Activated T-helper 1 cell treated with anti-CD3 and anti-CD28 coated beads, Interleukin-12 subunit alpha, Interleukin-12 subunit beta, Interleukin-2, Interleukin-4 antibody, amounts not matched to agents 30 ng/mL and 10 ng/mL and 1 ng/mL, durations not matched to agents 14 hours and 24 hours and 36 hours (primary cell): ENCODE results near the gene AACS. TPM values are rescaled to one million over a fixed set of nuclear protein-coding genes. Genes with fewer than 3 reads are reported as not detected.

ENCODE experiments used
- DNase-seq: peaks from one replicate; pipeline ENCODE4 v3.0.0; 2021; ENCODE audit warnings: low spot score
- H3K27ac Mint-ChIP-seq: one replicate; pipeline ENCODE4 v1.8.0; 2021; ENCODE audit warnings: mild to moderate bottlenecking, mixed read lengths
- H3K27me3 Mint-ChIP-seq: one replicate; pipeline ENCODE4 v1.8.0; 2022; ENCODE audit warnings: mild to moderate bottlenecking, moderate library complexity, mixed read lengths; ENCODE audit not compliant: insufficient read depth
- H3K36me3 Mint-ChIP-seq: one replicate; pipeline ENCODE4 v1.8.0; 2021; ENCODE audit warnings: low read depth, mixed read lengths
- H3K4me1 Mint-ChIP-seq: one replicate; pipeline ENCODE4 v1.8.0; 2021; ENCODE audit warnings: low read depth, mixed read lengths
- H3K4me3 Mint-ChIP-seq: one replicate; pipeline ENCODE4 v1.8.0; 2021; ENCODE audit warnings: mild to moderate bottlenecking, moderate library complexity, mixed read lengths
- H3K9me3 Mint-ChIP-seq: one replicate; pipeline ENCODE4 v1.8.0; 2021; ENCODE audit warnings: mixed read lengths
- intact Hi-C: fragments of 100-400 bp; cut with micrococcal nuclease; formaldehyde crosslinking; loops from one replicate; pipeline ENCODE4 v1.15.1; 2024
- total RNA-seq: library from RNA; stranded (reverse); gene quantifications from 2 replicates; pipeline ENCODE4 v1.2.3, GENCODE V29; 2022

Gene AACS
- total RNA-seq, 1 donor from 2014 or later: 27.8 TPM

DNA sequence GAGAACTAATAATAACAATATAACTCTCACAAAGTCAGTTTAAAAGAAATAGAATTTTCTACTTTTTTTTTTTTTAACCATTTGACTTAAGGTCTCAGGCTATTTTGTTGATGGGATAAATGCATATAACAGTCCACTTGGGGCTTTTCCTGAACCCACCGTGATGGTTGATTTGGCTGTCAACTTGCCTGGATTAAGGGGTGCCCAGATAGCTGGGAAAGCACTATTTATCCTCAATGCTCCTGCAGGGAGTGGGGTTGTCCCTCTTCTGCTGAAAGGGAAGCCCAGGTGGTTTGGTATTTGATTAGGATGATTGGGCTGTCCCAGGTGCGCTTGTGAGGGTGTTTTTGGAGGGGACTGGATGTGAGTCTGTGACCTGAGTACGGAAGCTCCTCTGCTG, 114.9 kb downstream of the AACS start:
- intact Hi-C loops: loop anchor here (5.0 to 10.0 kb wide), 2 partner anchors 165 to 1567 kb away; no protein-coding TSS in a partner anchor
- H3K9me3 Mint-ChIP-seq: no peaks in the 10 kb centered on the region
- H3K4me1 Mint-ChIP-seq: no peaks in the 10 kb centered on the region
- no peaks in the 10 kb centered on the region for H3K36me3 Mint-ChIP-seq
- H3K27me3 Mint-ChIP-seq: peaks cover 17% of the 10 kb centered on the region
- no peak for DNase-seq
- H3K4me3 Mint-ChIP-seq: no peak overlapping the region
- H3K27ac Mint-ChIP-seq: no peak overlapping the region

- H3K4me1 Mint-ChIP-seq: no peaks in the 10 kb centered on the region
- intact Hi-C loops: loop anchor here (5.0 to 10.0 kb wide), 2 partner anchors 164 to 1566 kb away; no protein-coding TSS in a partner anchor
- no peaks in the 10 kb centered on the region for H3K9me3 Mint-ChIP-seq
- H3K36me3 Mint-ChIP-seq: no peaks in the 10 kb centered on the region
- H3K27ac Mint-ChIP-seq: no peak overlapping the region
- no peak overlapping the region for H3K4me3 Mint-ChIP-seq
- H3K27me3 Mint-ChIP-seq: peaks cover 23% of the 10 kb centered on the region
- DNase-seq: no peak
Observed at GRCh38 chr12:125181107-125181506, 115.9 kb downstream of the AACS start.

GRCh38 chr12:125183187-125184067, 118.2 kb downstream of the AACS start:
- peaks cover 32% of the 10 kb centered on the region for H3K27me3 Mint-ChIP-seq
- peaks cover 6% of the 10 kb centered on the region for H3K4me1 Mint-ChIP-seq
- no peak overlapping the region for H3K27ac Mint-ChIP-seq
- H3K4me3 Mint-ChIP-seq: no peak overlapping the region
- H3K36me3 Mint-ChIP-seq: no peaks in the 10 kb centered on the region
- H3K9me3 Mint-ChIP-seq: no peaks in the 10 kb centered on the region
- peak; percentile 68 for DNase-seq
- intact Hi-C loops: loop anchor here (5.0 to 10.0 kb wide), 2 partner anchors 161 to 1564 kb away; no protein-coding TSS in a partner anchor

DNA sequence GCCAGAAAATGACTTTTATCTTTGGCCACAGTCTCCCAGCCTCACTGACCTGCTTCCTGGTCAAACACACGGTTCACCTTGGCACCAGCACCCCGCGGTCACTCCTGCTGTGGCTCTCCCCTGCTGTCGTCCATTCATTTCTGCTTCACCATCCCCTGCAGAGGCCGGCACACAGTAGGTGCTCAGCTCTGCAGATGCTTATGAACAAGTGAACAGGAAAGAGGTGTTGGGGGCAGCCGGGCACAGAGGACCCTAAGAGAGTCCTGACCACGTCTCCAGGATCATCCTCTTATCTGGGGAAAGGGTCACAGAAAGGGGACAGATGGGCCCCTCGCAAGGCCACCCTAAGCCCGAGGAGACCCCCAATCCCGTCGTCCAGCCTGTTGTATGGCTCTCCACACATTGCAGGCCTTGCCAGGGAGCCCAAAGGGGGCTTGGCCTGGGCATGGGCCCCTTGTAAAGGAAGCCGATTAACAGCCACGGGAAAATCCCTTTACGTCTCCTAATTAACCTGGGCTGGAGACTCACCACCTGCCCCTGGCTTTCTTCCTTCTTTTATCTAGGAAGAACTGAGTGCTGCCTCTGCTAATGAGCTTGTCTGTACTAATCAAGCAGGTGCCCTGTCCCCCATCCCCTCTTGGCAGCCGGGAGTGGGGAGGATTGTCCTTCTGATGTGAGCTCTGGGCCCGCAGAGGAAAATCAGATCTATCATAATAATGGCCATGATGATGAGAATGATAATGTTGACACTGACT, 119.2 kb downstream of the AACS start:
- no peak overlapping the region for H3K27ac Mint-ChIP-seq
- H3K27me3 Mint-ChIP-seq: peaks cover 41% of the 10 kb centered on the region
- intact Hi-C loops: loop anchor here (5.0 to 10.0 kb wide), 2 partner anchors 160 to 1563 kb away; no protein-coding TSS in a partner anchor
- no peak for DNase-seq
- no peak overlapping the region for H3K4me3 Mint-ChIP-seq
- H3K36me3 Mint-ChIP-seq: no peaks in the 10 kb centered on the region
- peaks cover 6% of the 10 kb centered on the region for H3K4me1 Mint-ChIP-seq
- H3K9me3 Mint-ChIP-seq: no peaks in the 10 kb centered on the region

- Mint-ChIP-seq H3K9me3 (no peaks in the 10 kb centered on the region), H3K27ac (no peak overlapping the region), H3K36me3 (no peaks in the 10 kb centered on the region), H3K27me3 (peaks cover 49% of the 10 kb centered on the region), H3K4me3 (no peak overlapping the region), H3K4me1 (peaks cover 6% of the 10 kb centered on the region)
- no peak for DNase-seq
- intact Hi-C loops: loop anchor here (10.0 kb wide), 1 partner anchor 159 kb away; no protein-coding TSS in a partner anchor
Observed at GRCh38 chr12:125185311-125185739, 120.1 kb downstream of the AACS start.

DNA sequence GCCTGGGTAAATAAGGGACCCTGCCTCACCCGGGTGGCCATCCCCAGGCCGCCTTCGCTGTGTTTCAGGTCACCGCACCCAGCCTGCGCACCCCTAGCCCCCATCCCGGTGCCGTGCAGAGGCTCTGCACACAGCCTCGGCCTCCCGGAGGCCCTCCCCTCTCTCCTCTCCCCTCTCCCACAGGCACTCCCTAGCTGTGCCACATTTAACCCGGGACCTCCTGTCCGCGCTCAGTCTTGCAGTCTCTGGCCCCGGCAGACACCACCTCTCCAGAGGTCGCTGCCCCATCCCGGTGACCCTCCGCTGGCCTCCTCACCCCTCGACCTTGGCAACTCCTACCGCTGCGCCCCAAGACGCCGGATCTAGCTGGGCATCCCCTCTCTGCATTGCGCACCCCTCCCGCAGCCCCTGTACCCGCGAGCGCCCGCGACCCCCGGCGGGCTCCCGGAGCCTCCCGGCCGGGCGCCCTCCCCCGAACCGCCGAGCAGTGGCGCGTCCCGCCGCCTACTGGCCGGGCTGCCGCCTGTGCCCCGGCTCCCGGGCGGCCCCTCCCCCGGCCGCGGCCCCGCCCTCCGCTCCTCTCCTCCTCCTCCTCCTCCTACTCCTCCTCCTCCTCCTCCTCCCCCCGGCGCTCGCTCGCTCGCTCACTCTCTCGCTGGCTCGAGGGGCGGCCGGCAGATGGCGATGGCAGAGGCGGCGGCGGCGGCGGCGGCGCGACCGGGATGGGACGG, 120.7 kb downstream of the AACS start, which contains the start of gene TMEM132B:
TMEM132B (plus strand) TSS at position 647 of the 731 bp plus-strand sequence.
- peaks cover 50% of the 10 kb centered on the region for H3K27me3 Mint-ChIP-seq
- peaks cover 6% of the 10 kb centered on the region for H3K4me1 Mint-ChIP-seq
- no peak within 1 kb of the TSS for H3K4me3 Mint-ChIP-seq
- H3K27ac Mint-ChIP-seq: no peak within 1 kb of the TSS
- intact Hi-C loops: loop anchor here (10.0 kb wide), 1 partner anchor 159 kb away; no protein-coding TSS in a partner anchor
- DNase-seq: peak; percentile 38
- H3K36me3 Mint-ChIP-seq: no peaks in the 10 kb centered on the region
- H3K9me3 Mint-ChIP-seq: no peaks in the 10 kb centered on the region

GRCh38 chr12:125186471-125187147, 121.4 kb downstream of the AACS start:
- DNase-seq: no peak
- Mint-ChIP-seq H3K36me3 (no peaks in the 10 kb centered on the region), H3K27me3 (peaks cover 48% of the 10 kb centered on the region), H3K9me3 (no peaks in the 10 kb centered on the region), H3K4me1 (peaks cover 6% of the 10 kb centered on the region), H3K27ac (no peak overlapping the region), H3K4me3 (no peak overlapping the region)
- intact Hi-C loops: loop anchor here (10.0 kb wide), 1 partner anchor 158 kb away; no protein-coding TSS in a partner anchor

DNA sequence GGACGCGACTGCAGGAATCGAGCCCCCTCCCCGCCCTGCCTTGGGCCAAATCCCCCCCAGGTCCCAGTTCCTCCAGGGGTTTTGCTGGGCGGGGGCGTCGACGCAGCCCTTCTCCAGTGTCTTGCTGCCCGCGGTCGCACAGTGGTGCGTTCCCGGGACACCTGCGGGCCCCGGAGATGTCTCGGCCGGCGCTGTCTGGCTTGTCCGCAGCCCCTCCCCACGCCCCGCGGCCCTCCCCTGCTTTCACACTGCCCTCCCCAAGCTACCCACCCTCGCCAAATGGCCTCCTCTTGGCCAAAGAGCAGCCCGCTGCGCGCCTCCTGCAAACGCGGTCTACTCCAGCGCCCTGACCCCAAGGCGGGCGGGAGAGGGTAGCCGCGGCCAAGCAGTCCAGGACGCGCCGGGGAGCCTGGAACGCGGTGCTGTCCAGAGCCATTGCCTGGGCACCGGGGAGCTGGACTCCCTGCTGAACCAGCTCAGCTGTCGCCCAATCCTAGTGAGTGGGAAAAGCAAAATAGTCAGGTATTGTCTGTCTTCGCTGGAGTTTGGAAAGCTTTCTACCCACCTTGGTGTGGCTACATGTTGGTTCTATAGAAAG, 122.0 kb downstream of the AACS start:
- DNase-seq: no peak
- intact Hi-C loops: loop anchor here (10.0 kb wide), 1 partner anchor 158 kb away; no protein-coding TSS in a partner anchor
- H3K36me3 Mint-ChIP-seq: no peaks in the 10 kb centered on the region

DNA sequence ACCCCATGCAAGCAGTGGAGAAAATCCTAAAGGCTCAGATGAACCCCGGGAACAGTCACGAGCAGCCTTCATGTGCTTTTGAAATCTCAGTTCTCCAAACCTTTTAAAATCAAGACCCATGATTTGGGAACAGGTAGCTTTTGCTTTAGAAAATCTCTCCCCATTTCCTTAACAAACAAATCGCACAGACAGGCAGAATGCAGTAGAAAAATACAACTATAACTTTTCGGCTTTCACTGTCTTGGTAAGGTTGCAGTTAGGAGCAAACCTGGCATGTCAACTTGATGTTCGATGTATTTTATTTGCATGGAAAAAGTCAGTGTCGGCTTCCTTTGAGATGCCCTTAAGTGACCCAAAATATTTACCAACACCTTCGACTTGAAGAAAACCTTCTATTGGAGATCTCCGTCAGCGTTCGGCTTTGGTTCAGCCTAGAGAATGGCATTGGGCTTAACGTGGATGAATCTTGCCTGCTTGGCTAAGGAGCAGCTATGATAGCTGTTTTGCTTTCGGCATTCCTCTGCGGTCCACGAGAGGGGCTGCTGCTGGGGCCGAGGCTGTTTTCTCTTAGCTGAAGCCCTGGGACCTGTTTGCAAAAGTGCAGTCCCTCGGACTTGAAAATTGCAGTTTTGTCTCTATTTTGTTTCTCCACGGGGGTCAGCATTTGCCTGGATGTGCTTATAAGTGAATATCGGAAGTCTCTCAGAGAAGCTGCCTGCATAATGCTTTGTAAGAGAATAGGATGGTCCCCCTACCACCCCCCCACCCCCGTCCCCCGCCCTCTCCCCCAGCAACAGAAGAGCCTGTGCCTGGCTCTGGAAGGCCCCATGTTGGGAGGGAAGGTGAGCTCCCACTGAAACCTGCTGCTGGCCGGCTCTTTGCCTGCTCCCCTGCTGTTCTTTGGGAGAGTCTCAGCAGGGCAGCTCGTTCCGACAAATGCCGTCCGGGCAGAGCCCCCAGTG, 122.8 kb downstream of the AACS start:
- peaks cover 6% of the 10 kb centered on the region for H3K4me1 Mint-ChIP-seq
- no peaks in the 10 kb centered on the region for H3K36me3 Mint-ChIP-seq
- no peak overlapping the region for H3K27ac Mint-ChIP-seq
- H3K4me3 Mint-ChIP-seq: peak overlapping the region; percentile 20
- no peak for DNase-seq
- intact Hi-C loops: loop anchor here (10.0 kb wide), 1 partner anchor 157 kb away; no protein-coding TSS in a partner anchor
- peaks cover 51% of the 10 kb centered on the region for H3K27me3 Mint-ChIP-seq
- H3K9me3 Mint-ChIP-seq: no peaks in the 10 kb centered on the region

More for the DNA sequence above, 122.0 kb downstream of the AACS start:
- peak overlapping the region; percentile 20 for H3K4me3 Mint-ChIP-seq
- H3K9me3 Mint-ChIP-seq: no peaks in the 10 kb centered on the region
- no peak overlapping the region for H3K27ac Mint-ChIP-seq
- peaks cover 6% of the 10 kb centered on the region for H3K4me1 Mint-ChIP-seq
- peaks cover 44% of the 10 kb centered on the region for H3K27me3 Mint-ChIP-seq

DNA sequence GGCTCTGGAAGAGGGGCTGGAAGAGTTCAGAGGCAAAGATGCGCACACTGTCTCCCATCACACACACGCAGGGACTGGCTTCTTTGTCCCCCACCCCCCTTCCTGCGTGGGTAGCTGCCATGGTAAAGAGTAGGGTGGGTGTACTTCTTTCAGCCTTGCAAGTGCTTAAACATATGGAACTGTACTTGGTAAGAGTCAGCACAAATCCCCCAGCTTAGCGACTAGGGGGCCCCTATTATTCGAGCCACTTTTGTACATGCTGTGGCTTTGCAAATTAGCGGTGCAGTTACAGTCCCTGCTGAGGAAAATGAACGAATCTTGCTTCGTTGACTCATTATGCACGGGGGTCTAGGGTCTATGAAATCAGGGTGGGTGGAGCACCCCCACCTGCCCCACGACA, 123.8 kb downstream of the AACS start:
- intact Hi-C loops: loop anchor here (10.0 kb wide), 1 partner anchor 156 kb away; no protein-coding TSS in a partner anchor
- Mint-ChIP-seq H3K4me1 (peaks cover 6% of the 10 kb centered on the region), H3K36me3 (no peaks in the 10 kb centered on the region), H3K27me3 (peaks cover 57% of the 10 kb centered on the region), H3K27ac (no peak overlapping the region), H3K9me3 (no peaks in the 10 kb centered on the region), H3K4me3 (no peak overlapping the region)
- no peak for DNase-seq
